ENCODE results near the gene EIF4E2.
"Not testable (repeated sequence)": the region's sequence is repeated elsewhere in the genome, so short reads cannot be mapped to it uniquely, and the experiment has no call there.

EIF4E2 gene

DNA sequence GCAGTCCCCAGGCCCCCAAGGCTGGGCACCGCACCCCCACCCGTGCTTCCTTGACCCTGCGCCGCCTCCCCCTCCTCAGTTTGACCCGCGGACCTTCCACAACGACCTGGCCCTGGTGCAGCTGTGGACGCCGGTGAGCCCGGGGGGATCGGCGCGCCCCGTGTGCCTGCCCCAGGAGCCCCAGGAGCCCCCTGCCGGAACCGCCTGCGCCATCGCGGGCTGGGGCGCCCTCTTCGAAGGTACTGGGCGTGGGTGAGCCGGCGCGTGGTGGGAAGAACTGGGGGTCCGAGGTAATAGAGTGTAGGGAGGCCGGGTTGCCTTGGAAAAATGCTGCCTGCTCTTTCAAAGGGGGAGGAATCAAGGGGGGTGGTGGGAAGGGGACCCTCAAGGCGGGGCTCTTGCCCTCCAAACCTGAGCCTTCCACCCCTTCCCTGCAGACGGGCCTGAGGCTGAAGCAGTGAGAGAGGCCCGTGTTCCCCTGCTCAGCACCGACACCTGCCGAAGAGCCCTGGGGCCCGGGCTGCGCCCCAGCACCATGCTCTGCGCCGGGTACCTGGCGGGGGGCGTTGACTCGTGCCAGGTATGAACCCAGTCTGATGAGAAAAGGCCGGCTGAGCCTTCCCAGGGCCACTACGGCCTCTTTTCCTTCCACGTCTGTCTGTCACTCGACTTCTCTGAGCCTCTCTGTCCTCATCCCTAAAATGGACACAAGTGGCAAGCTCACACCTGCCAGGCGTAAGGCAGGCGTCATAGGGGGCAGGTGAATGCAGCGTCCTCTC is 27.7 kb upstream of the EIF4E2 start:
- no peak for ATAC-seq

DNA sequence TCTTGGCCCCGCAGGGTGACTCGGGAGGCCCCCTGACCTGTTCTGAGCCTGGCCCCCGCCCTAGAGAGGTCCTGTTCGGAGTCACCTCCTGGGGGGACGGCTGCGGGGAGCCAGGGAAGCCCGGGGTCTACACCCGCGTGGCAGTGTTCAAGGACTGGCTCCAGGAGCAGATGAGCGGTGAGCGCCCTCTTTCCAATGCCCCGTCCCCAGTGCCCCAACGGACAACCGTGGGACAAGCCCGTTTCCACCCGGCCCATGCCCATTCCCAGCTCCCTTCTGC is 27.1 kb upstream of the EIF4E2 start:
- ATAC-seq, result no peak

GRCh38 chr2:232523682-232524597 is 26.5 kb upstream of the EIF4E2 start:
- ATAC-seq, result peak in 1 of 2 donors; percentile 24

DNA sequence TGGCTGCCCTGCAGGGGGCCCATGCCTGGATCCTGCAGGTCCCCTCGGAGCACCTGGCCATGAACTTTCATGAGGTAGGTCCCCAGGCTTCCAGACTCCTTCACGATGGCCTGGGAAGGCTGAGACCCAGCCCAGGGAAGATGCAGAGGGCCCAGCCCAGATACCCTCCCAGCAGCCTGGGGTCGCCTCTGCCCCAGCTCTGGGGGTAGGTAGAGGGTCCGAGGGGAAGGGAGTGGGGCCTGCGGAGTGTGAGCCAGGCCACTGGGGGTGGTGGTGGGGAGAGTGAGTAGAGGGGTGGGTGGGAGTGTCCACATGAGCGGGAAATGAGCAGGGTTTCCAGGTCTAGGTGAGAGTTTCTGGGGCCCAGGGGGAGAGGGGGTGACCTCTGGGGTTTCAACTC is 25.7 kb upstream of the EIF4E2 start:
- no peak for ATAC-seq

GRCh38 chr2:232525199-232525598 is 25.3 kb upstream of the EIF4E2 start:
- ATAC-seq, result no peak

- no peak for ATAC-seq
These were observed 24.6 kb upstream of the EIF4E2 start, which contains the start of gene CHRND for GRCh38 chr2:232525791-232526371. TSS of gene CHRND (plus strand) at chr2:232526160. CDS start at chr2:232526216, 56 bp downstream.

- no peak for ATAC-seq
These were observed 24.0 kb upstream of the EIF4E2 start for GRCh38 chr2:232526372-232526941.

- no peak for ATAC-seq
These were observed 22.5 kb upstream of the EIF4E2 start for GRCh38 chr2:232527905-232528470.

- no peak for ATAC-seq
These were observed 21.6 kb upstream of the EIF4E2 start for GRCh38 chr2:232528746-232529460.

DNA sequence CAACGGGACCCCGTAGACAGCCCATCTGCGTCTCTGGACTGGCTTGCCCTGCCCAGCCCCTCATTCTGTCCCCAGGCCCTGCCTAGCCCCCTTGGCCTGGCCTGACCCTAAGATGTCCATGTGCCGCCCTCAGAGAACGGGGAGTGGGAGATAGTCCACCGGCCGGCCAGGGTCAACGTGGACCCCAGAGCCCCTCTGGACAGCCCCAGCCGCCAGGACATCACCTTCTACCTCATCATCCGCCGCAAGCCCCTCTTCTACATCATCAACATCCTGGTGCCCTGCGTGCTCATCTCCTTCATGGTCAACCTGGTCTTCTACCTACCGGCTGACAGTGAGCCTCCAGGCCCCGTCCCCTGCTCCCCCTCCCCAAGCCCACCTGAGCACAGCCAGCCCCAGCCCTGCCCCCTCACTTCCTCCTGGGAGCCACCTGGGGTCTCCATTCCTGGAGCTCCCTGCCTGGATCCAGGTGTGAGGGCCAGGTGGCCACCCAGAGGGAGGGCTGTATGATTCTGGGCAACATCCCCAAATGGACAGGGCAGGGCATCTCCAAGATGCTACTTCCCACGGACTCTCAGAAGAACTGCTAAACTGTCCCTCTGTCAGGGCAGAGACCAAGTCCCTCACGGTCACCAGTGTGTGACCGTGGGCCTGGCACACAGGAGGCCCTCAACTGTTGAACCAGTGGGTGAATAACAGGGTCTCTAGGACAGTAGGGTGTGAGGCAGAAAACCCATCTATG is 20.5 kb upstream of the EIF4E2 start:
- no peak for ATAC-seq

GRCh38 chr2:232530626-232531260 is 19.7 kb upstream of the EIF4E2 start:
- no peak for ATAC-seq

DNA sequence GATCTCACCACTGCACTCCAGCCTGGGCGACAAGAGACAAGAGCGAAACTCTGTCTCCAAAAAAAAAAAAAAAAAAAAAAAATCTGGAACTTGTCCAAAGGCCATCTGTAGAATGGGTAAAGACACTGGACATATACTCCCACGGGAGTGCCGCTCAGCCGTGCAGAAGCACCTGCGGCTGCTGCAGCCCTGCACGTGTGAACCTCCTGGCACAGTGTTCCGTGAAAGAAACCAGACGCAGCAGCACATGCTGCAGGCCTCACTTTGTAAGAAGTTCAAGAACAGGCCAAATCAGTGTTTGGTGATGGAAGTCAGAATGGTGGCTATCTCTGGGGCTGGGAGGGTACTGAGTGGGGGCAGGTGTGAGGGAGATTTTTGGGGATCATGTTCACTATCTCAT is 18.1 kb upstream of the EIF4E2 start:
- ATAC-seq, result no peak

- ATAC-seq, result not testable (repeated sequence)
These were observed 17.7 kb upstream of the EIF4E2 start for GRCh38 chr2:232532821-232533220.

DNA sequence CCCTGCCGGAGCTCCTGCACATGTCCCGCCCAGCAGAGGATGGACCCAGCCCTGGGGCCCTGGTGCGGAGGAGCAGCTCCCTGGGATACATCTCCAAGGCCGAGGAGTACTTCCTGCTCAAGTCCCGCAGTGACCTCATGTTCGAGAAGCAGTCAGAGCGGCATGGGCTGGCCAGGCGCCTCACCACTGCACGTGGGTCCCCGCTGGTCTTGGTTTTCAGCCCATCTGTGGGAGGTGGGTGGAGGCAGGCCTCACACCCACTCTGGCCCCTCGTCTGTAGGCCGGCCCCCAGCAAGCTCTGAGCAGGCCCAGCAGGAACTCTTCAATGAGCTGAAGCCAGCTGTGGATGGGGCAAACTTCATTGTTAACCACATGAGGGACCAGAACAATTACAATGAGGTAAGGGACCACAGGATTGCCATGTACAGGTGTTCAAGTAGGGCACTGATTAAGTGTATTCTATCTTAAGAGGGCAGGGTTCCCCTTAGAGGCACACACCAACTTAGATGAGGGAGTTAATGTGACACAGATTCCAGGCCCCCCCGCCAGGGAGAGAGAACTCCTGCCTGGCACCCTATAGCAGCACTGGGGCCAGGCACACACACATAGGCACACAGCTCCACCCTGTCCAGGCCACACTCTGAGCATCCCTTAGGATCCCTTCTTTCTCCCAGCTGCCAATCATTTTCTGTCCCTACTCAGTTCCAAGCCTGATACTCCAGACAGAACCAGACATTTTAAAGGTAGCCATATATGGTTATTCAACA is 16.4 kb upstream of the EIF4E2 start:
- no peak for ATAC-seq

GRCh38 chr2:232534940-232535651 is 15.4 kb upstream of the EIF4E2 start:
- no peak for ATAC-seq

DNA sequence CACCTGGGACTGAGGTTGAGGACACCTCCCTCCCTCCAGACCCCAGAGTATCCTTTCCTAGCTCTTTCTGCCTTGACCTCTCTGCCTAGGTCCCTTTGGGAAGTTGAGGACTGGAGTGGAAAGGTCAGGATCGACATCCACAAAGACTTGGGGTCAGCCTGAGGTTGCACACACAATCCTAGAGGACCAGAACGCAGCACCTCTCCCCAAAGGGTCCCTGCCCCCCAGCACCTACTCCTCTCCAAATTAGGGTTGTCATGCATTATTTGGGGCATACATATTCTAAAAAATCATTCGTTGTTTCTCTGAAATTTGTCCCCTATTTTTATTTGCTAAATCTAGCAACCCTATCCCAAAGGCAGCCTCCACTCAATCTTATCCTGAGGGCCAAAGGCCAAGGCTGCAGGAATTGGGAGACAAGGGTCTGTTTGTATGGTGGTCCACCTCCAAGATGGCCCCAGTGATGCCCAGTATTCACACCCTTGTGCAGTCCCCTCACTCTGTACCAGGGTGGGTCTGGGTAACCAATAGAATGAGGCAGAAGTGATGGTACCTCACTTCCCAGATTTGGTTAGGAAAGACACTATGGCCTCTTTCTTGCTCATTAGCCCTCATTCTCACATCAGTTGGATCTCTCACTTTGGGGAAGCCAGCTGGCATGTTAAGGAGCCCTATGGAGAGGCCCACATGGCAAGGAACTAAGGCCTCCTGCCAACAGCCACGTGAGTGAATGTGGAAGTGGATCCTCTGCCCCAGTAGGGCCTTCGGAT is 14.5 kb upstream of the EIF4E2 start:
- ATAC-seq, result no peak

DNA sequence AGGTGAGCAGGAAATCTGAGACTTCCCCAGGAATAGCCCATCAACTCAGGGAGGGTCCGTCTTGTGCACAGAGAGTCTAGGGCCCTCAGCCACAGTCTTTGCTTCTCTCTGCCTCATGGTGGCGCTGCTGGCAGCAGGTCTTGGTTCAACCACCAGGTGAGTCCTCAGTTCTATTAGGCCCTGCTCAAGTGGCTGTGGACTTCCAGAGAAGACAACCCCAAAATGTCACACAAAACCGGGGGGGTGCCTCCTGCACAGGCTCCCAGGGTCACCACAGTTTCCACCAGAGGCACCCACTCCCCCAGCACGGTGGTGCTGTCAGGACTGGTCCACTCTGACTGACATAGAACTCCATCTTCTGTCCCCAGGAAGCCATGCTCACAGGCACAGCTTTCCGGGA is 13.4 kb upstream of the EIF4E2 start:
- ATAC-seq, result no peak

- ATAC-seq, result no peak
These were observed 13.0 kb upstream of the EIF4E2 start for GRCh38 chr2:232537499-232537898.

DNA sequence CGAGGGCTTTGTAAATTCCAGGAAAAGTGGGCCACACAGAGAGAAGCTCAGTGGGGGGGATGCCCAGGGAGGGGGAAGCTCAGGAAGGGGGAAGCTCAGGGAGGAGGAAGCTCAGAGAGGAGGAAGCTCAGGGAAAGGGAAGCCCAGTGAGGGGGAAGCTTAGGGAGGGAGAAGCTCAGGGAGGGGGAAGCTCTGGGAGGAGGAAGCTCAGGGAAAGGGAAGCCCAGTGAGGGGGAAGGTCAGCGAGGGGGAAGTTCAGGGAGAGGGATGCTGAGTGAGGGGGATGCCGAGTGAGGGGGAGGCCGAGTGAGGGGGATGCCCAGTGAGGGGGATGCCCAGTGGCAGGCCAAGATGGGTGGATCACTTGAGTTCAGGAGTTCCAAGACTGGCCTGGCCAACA is 11.8 kb upstream of the EIF4E2 start:
- no peak for ATAC-seq

Measured in activated CD4-positive, CD25-positive, alpha-beta regulatory T cell treated with anti-CD3 and anti-CD28 coated beads, Interleukin-2, amount 50 U/mL, for 24 hours (primary cell).